GM12801 (cell line): ENCODE results near the gene APAF1.

ENCODE experiments used
- CTCF ChIP-seq: IDR thresholded peaks from one replicate; pipeline ENCODE4 v1.5.1; 2011; ENCODE audit warnings: control low read depth; ENCODE audit not compliant: insufficient read length; ENCODE audit errors: extremely low read depth

The APAF1 gene

GRCh38 chr12:98644712-98645571 lies at the start of gene APAF1, which contains the start of gene IKBIP:
Gene APAF1, plus strand, starts transcription at chr12:98645290. Its CDS starts 3,070 bp downstream, at chr12:98648360.
Gene IKBIP, minus strand, starts transcription at chr12:98644788. Its CDS starts 87 bp downstream, at chr12:98644701.
- TF ChIP-seq CTCF: no peak

- no peak for TF ChIP-seq CTCF
Measured at GRCh38 chr12:98601924-98602323, 43.2 kb upstream of the APAF1 start.

- TF ChIP-seq CTCF: no peak
Measured at GRCh38 chr12:98606359-98606988, 38.6 kb upstream of the APAF1 start.

GRCh38 chr12:98610596-98610995 lies 34.5 kb upstream of the APAF1 start:
- no peak for TF ChIP-seq CTCF

GRCh38 chr12:98612696-98613334 lies 32.3 kb upstream of the APAF1 start:
- no peak for TF ChIP-seq CTCF

- no peak for TF ChIP-seq CTCF
Measured at GRCh38 chr12:98618952-98619351, 26.1 kb upstream of the APAF1 start.

GRCh38 chr12:98635657-98636323 lies 9.3 kb upstream of the APAF1 start:
- TF ChIP-seq CTCF: no peak
